Hepatocyte (in vitro differentiated cells): ENCODE results near the gene EXOC7. TPM values are rescaled to one million over a fixed set of nuclear protein-coding genes. Genes with fewer than 3 reads are reported as not detected.

Source experiments
- DNase-seq: peaks from one replicate; pipeline ENCODE4 v3.0.0-alpha.2; 2016; ENCODE audit warnings: low spot score
- H2AFZ ChIP-seq: fragments of 200-600 bp; sonication (generic); 2 replicates; pipeline ENCODE4 v1.6.0; 2016; ENCODE audit warnings: antibody characterized with exemption, mild to moderate bottlenecking
- H3K27ac ChIP-seq: fragments of 200-600 bp; sonication (generic); 2 replicates; pipeline ENCODE4 v1.5.1; 2016; ENCODE audit warnings: mild to moderate bottlenecking
- H3K27me3 ChIP-seq: fragments of 200-600 bp; sonication (generic); 2 replicates; pipeline ENCODE4 v1.6.1; 2016
- H3K36me3 ChIP-seq: fragments of 200-600 bp; sonication (generic); replicated peaks from 2 replicates; pipeline ENCODE4 v1.5.1; 2016; ENCODE audit warnings: low read depth; ENCODE audit not compliant: insufficient read depth
- H3K4me1 ChIP-seq: fragments of 200-600 bp; sonication (generic); 2 replicates; pipeline ENCODE4 v1.5.1; 2016; ENCODE audit warnings: mild to moderate bottlenecking, moderate library complexity; ENCODE audit not compliant: insufficient read depth
- H3K4me2 ChIP-seq: fragments of 200-600 bp; sonication (generic); 2 replicates; pipeline ENCODE4 v1.6.0; 2016
- H3K4me3 ChIP-seq: fragments of 200-600 bp; sonication (generic); 2 replicates; pipeline ENCODE4 v1.5.1; 2016; ENCODE audit warnings: mild to moderate bottlenecking
- H3K79me2 ChIP-seq: fragments of 200-600 bp; sonication (generic); 2 replicates; pipeline ENCODE4 v1.6.0; 2017; ENCODE audit warnings: mild to moderate bottlenecking
- H3K9me2 ChIP-seq: fragments of 200-600 bp; sonication (generic); replicated peaks from 2 replicates; pipeline ENCODE4 v1.6.0; 2017; ENCODE audit warnings: mild to moderate bottlenecking; ENCODE audit not compliant: insufficient read depth
- H3K9me3 ChIP-seq: fragments of 200-600 bp; sonication (generic); 2 replicates; pipeline ENCODE4 v1.5.1; 2016; ENCODE audit warnings: low read depth, mild to moderate bottlenecking
- H4K20me1 ChIP-seq: fragments of 200-600 bp; sonication (generic); 2 replicates; pipeline ENCODE4 v1.6.0; 2016; ENCODE audit warnings: mild to moderate bottlenecking; ENCODE audit not compliant: insufficient read depth, poor library complexity, severe bottlenecking
- CTCF ChIP-seq: fragments of 200-600 bp; sonication (generic); IDR thresholded peaks from 2 replicates; pipeline ENCODE4 v1.5.1; 2016; ENCODE audit warnings: antibody characterized with exemption, mild to moderate bottlenecking; ENCODE audit not compliant: poor library complexity
- EZH2 ChIP-seq: fragments of 200-600 bp; sonication (generic); IDR thresholded peaks from 2 replicates; pipeline ENCODE4 v1.6.1; 2016; ENCODE audit warnings: antibody characterized with exemption, mild to moderate bottlenecking, borderline replicate concordance
- EZH2phosphoT487 ChIP-seq: fragments of 200-600 bp; sonication (generic); IDR thresholded peaks from one replicate; pipeline ENCODE4 v1.6.1; 2018; ENCODE audit warnings: antibody characterized with exemption, mild to moderate bottlenecking, low read depth, moderate library complexity; ENCODE audit not compliant: unreplicated experiment, severe bottlenecking
- WGBS: methylation state at CpG from one replicate; pipeline ENCODE4 v1.1.6; 2016; ENCODE audit warnings: low lambda C conversion rate; ENCODE audit errors: missing lambda C conversion rate; 5-methylcytosine and 5-hydroxymethylcytosine counted together
- polyA plus RNA-seq: library from polyadenylated mRNA; unstranded; fragments of >200 nt; fragmentation: Nextera tagmentation; extraction: Ambion mirVana; gene quantifications from 2 replicates; pipeline ENCODE4 v1.2.1, GENCODE V29; 2016
- total RNA-seq: library from RNA; depleted of rRNA; stranded (reverse); fragments of >200 nt; gene quantifications from 2 replicates; pipeline ENCODE4 v1.2.3, GENCODE V29; 2014

The EXOC7 gene
- total and polyA plus RNA-seq, 2 experiments from 2014 or later = 92.9 to 95.6 TPM

GRCh38 chr17:76148015-76148326 is 44.4 kb upstream of the EXOC7 start:
- no peak overlapping the region for H3K4me3 ChIP-seq
- no peaks in the 10 kb centered on the region for H3K9me2 ChIP-seq
- no peaks in the 10 kb centered on the region for H3K27me3 ChIP-seq
- TF ChIP-seq EZH2phosphoT487 (no peak), EZH2 (no peak), CTCF (no peak)
- no peaks in the 10 kb centered on the region for H3K36me3 ChIP-seq
- H2AFZ ChIP-seq = no peak overlapping the region
- WGBS = 100% methylated on average over 1 of the region's 1 CpG
- no peak overlapping the region for H3K4me2 ChIP-seq
- no peaks in the 10 kb centered on the region for H3K9me3 ChIP-seq
- no peak for DNase-seq
- no peaks in the 10 kb centered on the region for H3K4me1 ChIP-seq
- H3K27ac ChIP-seq = no peak overlapping the region
- no peaks in the 10 kb centered on the region for H4K20me1 ChIP-seq
- H3K79me2 ChIP-seq = no peaks in the 10 kb centered on the region

GRCh38 chr17:76147211-76148014 is 43.8 kb upstream of the EXOC7 start:
- H3K4me1 ChIP-seq = no peaks in the 10 kb centered on the region
- WGBS = 83% methylated on average over 13 of the region's 13 CpGs
- no peak overlapping the region for H2AFZ ChIP-seq
- H3K36me3 ChIP-seq = no peaks in the 10 kb centered on the region
- no peak overlapping the region for H3K4me2 ChIP-seq
- H3K27ac ChIP-seq = no peak overlapping the region
- H4K20me1 ChIP-seq = no peaks in the 10 kb centered on the region
- no peaks in the 10 kb centered on the region for H3K27me3 ChIP-seq
- no peaks in the 10 kb centered on the region for H3K9me2 ChIP-seq
- no peaks in the 10 kb centered on the region for H3K79me2 ChIP-seq
- peak; percentile 44 for TF ChIP-seq CTCF
- no peak for TF ChIP-seq EZH2phosphoT487
- no peak for TF ChIP-seq EZH2
- H3K4me3 ChIP-seq = no peak overlapping the region
- DNase-seq = no peak
- no peaks in the 10 kb centered on the region for H3K9me3 ChIP-seq

- Histone ChIP-seq H3K4me2 (no peak overlapping the region), H3K36me3 (no peaks in the 10 kb centered on the region), H3K9me3 (no peaks in the 10 kb centered on the region), H3K4me1 (no peaks in the 10 kb centered on the region), H3K4me3 (no peak overlapping the region), H3K27me3 (no peaks in the 10 kb centered on the region), H3K27ac (no peak overlapping the region), H2AFZ (no peak overlapping the region), H3K9me2 (no peaks in the 10 kb centered on the region), H3K79me2 (no peaks in the 10 kb centered on the region), H4K20me1 (no peaks in the 10 kb centered on the region)
- no peak for TF ChIP-seq EZH2
- no peak for TF ChIP-seq EZH2phosphoT487
- no peak for TF ChIP-seq CTCF
- WGBS = 94% methylated on average over 22 of the region's 22 CpGs
- no peak for DNase-seq
Measured at GRCh38 chr17:76146053-76146851, 42.7 kb upstream of the EXOC7 start.
